ENCODE data around the gene PBRM1.

Gene PBRM1

GRCh38 chr3:52535411-52536111 is 150.2 kb downstream of the PBRM1 start:
- Histone ChIP-seq H3K4me1 (peaks cover 26% of the 10 kb centered on the region), H2AFZ (peak overlapping the region; percentile 71), H3K79me2 (peaks cover 19% of the 10 kb centered on the region), H3K36me3 (ENCODE audit: control insufficient read depth, insufficient read depth, low read length) (no peaks in the 10 kb centered on the region), H3K27me3 (ENCODE audit: control insufficient read depth, insufficient read depth, low read length) (no peaks in the 10 kb centered on the region), H3K9ac (no peak overlapping the region), H3K4me2 (ENCODE audit: low read length) (peak overlapping the region; percentile 68), H3K4me3 (ENCODE audit: low read depth, low read length) (peak overlapping the region; percentile 82), H3K9me3 (ENCODE audit: control insufficient read depth, low read length) (no peaks in the 10 kb centered on the region), H3K27ac (no peak overlapping the region)
- TF ChIP-seq, protein P1, sequence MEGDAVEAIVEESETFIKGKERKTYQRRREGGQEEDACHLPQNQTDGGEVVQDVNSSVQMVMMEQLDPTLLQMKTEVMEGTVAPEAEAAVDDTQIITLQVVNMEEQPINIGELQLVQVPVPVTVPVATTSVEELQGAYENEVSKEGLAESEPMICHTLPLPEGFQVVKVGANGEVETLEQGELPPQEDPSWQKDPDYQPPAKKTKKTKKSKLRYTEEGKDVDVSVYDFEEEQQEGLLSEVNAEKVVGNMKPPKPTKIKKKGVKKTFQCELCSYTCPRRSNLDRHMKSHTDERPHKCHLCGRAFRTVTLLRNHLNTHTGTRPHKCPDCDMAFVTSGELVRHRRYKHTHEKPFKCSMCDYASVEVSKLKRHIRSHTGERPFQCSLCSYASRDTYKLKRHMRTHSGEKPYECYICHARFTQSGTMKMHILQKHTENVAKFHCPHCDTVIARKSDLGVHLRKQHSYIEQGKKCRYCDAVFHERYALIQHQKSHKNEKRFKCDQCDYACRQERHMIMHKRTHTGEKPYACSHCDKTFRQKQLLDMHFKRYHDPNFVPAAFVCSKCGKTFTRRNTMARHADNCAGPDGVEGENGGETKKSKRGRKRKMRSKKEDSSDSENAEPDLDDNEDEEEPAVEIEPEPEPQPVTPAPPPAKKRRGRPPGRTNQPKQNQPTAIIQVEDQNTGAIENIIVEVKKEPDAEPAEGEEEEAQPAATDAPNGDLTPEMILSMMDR (IDR thresholded peaks at IDR 0.05): no peak

- no peak overlapping the region for H3K9ac ChIP-seq
- TF ChIP-seq, protein P1 (IDR thresholded peaks at IDR 0.05): no peak
- no peak overlapping the region for H3K27ac ChIP-seq
Observed at GRCh38 chr3:52534281-52535183, 151.2 kb downstream of the PBRM1 start.

DNA sequence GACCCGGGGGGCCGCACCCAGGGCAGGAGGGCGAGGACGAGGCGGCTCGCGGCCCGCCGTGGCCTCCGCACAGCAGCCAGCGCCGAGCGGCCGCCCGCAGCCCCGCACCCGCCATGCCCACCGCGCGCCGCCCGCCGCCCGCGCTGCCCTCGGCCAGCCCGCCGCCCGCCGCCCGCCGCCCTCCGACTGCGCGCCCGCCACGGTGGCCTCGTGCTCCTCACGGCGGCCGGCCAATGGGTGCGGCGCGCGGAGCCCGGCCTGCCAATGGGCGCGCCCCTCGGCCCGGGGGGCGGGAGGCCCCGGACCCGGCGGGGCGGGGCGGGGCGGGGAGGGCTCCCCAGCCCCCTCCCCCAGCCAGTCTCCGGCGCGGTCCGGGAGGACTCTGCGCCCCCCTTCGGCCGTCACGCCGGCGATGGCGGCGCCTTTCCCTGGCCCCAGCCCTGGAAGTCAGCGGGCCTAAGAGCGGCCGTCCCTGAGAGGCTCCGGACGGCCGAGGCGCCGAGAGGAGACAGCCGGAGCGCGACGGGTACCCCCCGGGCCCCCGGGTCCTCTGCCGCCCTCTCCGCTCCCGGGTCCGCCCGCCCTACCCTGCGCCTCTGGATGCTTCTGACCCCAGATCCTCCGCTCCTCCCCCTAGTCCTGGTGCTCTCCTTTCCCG is 152.0 kb downstream of the PBRM1 start, which contains the start of gene NT5DC2:
Gene NT5DC2 (minus strand): TSS at position 235 of the 658 bp plus-strand sequence. CDS start 120 bp downstream, at position 115.
- TF ChIP-seq, protein P1 (IDR thresholded peaks at IDR 0.05): no peak
- H3K79me2 ChIP-seq: peaks cover 11% of the 10 kb centered on the region
- no peaks in the 10 kb centered on the region for H3K9me3 ChIP-seq (ENCODE audit: control insufficient read depth, low read length)
- peak within 1 kb of the TSS; percentile 82 for H3K4me2 ChIP-seq (ENCODE audit: low read length)
- H3K4me3 ChIP-seq (ENCODE audit: low read depth, low read length): peak within 1 kb of the TSS; percentile 50
- H3K27ac ChIP-seq: no peak within 1 kb of the TSS
- no peaks in the 10 kb centered on the region for H3K27me3 ChIP-seq (ENCODE audit: control insufficient read depth, insufficient read depth, low read length)
- H3K9ac ChIP-seq: no peak within 1 kb of the TSS
- H3K4me1 ChIP-seq: peaks cover 22% of the 10 kb centered on the region
- peak within 1 kb of the TSS; percentile 94 for H2AFZ ChIP-seq
- no peaks in the 10 kb centered on the region for H3K36me3 ChIP-seq (ENCODE audit: control insufficient read depth, insufficient read depth, low read length)

More at GRCh38 chr3:52534281-52535183, 151.2 kb downstream of the PBRM1 start:
- peak overlapping the region; percentile 94 for H2AFZ ChIP-seq
- no peaks in the 10 kb centered on the region for H3K36me3 ChIP-seq (ENCODE audit: control insufficient read depth, insufficient read depth, low read length)
- peaks cover 28% of the 10 kb centered on the region for H3K4me1 ChIP-seq
- H3K4me3 ChIP-seq (ENCODE audit: low read depth, low read length): peak overlapping the region; percentile 48
- no peaks in the 10 kb centered on the region for H3K9me3 ChIP-seq (ENCODE audit: control insufficient read depth, low read length)
- H3K4me2 ChIP-seq (ENCODE audit: low read length): peak overlapping the region; percentile 82
- no peaks in the 10 kb centered on the region for H3K27me3 ChIP-seq (ENCODE audit: control insufficient read depth, insufficient read depth, low read length)
- peaks cover 18% of the 10 kb centered on the region for H3K79me2 ChIP-seq

- H3K27ac ChIP-seq: no peak overlapping the region
- no peak overlapping the region for H3K9ac ChIP-seq
- H2AFZ ChIP-seq: peak overlapping the region; percentile 85
- no peaks in the 10 kb centered on the region for H3K27me3 ChIP-seq (ENCODE audit: control insufficient read depth, insufficient read depth, low read length)
- no peaks in the 10 kb centered on the region for H3K9me3 ChIP-seq (ENCODE audit: control insufficient read depth, low read length)
- TF ChIP-seq, protein P1 (IDR thresholded peaks at IDR 0.05): no peak
- H3K36me3 ChIP-seq (ENCODE audit: control insufficient read depth, insufficient read depth, low read length): no peaks in the 10 kb centered on the region
- peaks cover 16% of the 10 kb centered on the region for H3K4me1 ChIP-seq
- H3K4me2 ChIP-seq (ENCODE audit: low read length): peak overlapping the region; percentile 74
- peaks cover 5% of the 10 kb centered on the region for H3K79me2 ChIP-seq
- H3K4me3 ChIP-seq (ENCODE audit: low read depth, low read length): peak overlapping the region; percentile 50
Observed at GRCh38 chr3:52532838-52533622, 152.7 kb downstream of the PBRM1 start.

Measured in parathyroid adenoma (tissue), 2 donors.